Activated T-cell treated with anti-CD3 and anti-CD28 coated beads for 48 hours (primary cell): ENCODE results near the gene EXOC6B.
"Not testable (repeated sequence)": the region's sequence is repeated elsewhere in the genome, so short reads cannot be mapped to it uniquely, and the experiment has no call there.

Experiments used
- DNase-seq: peaks from one replicate; pipeline ENCODE4 v3.0.0-alpha.2; 2020; ENCODE audit warnings: low read depth

Gene EXOC6B

GRCh38 chr2:72676341-72677025 lies 149.3 kb downstream of the EXOC6B start:
- no peak for DNase-seq

DNA sequence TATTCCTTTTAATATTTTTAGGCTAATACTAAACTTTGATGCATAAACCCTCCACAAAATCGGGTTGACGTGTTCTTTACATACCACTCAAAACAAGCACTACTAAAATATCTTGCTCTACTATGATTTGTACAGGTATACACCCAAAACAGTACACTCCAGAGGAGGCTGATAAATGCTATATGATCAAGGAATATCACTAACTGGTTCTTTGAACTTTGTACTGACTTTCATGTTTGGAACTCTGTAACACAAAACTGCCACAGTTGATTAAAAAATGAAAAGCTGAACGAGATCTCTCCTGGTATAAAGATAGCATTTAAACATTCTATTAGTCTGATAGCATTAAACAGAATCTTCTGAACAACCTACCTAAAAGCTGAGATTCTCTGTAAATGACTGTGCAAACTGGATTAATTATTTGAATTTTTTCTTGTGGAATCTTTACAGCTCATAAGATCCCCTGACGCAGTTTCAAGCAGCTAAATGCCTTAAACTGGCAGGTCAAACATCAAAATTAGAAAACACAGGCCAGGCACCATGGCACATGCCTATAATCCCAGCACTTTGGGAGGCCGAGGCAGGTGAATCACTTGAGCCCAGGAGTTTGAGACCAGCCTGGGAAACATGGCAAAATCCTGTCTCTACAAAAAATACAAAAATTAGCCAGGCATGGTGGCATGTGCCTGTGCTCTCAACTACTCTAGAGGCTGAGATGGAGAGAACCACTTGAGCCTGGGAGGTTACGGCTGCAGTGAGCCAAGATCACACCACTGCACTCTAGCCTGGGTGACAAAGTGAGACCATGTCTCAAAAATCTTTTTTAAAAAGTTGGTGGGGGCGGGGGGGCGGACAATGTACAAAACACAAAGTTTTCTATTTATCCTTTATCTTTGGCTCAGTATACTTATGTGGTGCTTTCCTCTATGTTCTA lies 150.6 kb downstream of the EXOC6B start:
- no peak for DNase-seq

DNA sequence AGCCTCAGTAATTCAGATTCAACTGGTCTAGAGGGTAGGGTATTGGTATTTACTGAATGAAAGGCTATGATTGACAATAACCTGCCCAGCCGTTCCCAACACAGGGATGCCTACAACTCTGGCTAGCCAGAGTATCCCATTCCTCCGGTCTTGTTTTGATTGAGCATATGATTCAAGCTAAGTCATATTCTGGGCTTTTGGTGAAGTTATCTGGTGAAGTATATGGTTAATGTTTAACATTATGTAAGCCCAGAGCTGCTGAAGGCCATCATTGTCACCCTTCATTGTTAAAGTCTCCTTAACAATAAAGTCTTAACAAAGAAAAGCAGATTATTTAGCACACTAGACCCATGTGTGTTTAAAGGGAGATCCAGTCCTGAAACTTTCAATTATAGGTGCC lies 152.6 kb downstream of the EXOC6B start:
- no peak for DNase-seq

- DNase-seq = no peak
Observed at GRCh38 chr2:72669121-72669520, 156.7 kb downstream of the EXOC6B start.

- DNase-seq = no peak
Observed at GRCh38 chr2:72668647-72669046, 157.2 kb downstream of the EXOC6B start.

DNA sequence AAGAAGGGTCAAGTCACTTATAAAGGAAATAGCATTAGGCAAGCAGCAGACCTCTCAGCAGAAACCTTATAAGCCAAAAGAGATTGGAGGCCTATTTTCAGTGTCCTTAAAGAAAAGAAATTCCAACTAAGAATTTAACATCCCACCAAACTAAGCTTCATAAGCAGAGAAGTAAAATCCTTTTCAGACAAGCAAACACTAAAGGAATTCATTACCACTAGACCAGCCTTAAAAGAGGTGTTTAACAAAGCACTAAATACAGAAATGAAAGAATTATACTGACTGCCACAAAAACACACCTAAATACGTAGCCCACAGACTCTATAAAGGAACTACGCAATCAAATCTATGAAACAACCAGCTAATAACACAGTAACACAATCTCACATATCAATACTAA lies 160.4 kb downstream of the EXOC6B start:
- DNase-seq = no peak

- DNase-seq = no peak
Observed at GRCh38 chr2:72661985-72662384, 163.8 kb downstream of the EXOC6B start.

GRCh38 chr2:72649810-72650209 lies 176.0 kb downstream of the EXOC6B start:
- DNase-seq = no peak

DNA sequence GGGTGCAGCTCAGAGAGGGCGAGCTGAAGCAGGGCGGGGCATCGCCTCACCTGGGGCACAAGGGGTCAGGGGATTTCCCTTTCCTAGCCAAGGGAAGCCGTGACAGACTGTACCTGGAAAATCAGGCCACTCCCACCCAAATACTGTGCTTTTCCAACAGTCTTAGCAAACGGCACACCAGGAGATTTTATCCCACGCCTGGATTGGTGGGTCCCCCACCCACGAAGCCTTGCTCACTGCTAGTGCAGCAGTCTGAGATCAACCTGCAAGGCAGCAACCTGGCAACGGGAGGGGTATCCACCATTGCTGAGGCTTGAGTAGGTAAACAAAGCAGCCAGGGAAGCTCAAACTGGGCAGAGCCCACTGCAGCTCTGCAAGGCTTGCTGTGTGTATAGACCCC lies 184.6 kb downstream of the EXOC6B start:
- DNase-seq = not testable (repeated sequence)

DNA sequence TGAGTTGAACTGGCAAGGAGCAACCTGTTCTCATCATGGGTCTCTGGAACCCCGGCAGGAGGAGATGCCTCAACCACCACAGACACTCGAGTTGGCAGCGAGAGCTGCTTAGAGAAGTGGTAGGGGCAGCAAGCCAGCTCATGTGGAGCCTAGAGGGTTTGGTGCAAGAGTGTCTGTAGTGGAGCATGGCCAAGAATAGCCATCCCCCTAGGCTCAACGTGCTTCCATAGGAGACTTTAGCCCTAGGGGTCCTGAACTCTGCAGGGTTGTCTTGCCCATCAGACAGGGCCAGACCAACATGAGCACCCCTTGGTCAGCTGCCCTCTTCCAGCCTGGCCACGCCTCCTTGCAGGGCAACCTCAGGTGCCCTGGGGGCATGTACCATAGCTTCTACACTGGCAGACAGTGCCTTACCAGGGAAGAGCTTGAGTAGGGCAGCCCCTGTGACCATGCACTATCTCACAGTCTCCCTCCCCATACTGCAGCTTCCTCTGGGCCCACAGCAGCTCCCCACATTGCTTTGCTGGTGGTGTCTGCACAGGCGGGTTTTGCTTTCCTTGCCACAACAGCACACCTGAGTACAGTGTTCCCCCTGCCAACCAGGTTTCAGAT lies 187.1 kb downstream of the EXOC6B start:
- DNase-seq = no peak

DNA sequence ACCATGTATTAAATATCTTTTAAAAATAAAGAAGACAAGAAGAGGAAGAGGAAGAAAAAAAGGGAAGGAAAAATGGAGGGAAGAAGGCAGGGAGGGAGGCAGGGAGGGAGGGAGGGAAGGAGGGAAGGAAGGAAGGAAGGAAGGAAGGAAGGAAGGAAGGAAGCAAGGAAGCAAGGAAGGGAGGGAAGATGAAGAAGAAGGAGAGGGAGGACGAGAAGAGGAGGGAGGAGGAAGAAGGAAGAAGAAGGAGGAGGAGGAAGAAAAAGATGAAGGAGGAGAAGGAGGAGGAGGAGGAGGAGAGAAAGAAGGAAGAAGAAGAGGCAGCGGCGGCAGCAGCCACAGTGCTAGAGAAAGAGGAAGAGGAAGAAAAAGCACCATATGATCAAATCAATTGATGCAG lies 189.6 kb downstream of the EXOC6B start:
- DNase-seq = no peak

DNA sequence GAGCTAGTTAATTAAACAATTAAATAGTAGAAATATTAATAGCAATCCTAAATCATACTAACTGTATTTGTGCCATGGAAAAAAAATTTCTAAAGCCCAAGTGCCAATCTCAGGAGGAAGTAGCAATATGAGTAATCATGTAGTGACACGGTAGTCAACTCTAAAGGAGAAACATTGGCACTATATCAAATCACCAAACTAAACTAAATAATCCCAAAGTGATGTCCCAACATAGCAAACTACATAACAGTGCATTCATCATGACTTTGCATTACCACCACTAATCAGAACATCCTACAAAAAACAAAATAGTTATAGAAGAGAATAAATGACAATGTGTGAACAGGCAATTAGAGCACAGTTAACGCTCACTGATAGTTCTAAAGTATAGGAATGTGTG lies 195.1 kb downstream of the EXOC6B start:
- DNase-seq = no peak

DNA sequence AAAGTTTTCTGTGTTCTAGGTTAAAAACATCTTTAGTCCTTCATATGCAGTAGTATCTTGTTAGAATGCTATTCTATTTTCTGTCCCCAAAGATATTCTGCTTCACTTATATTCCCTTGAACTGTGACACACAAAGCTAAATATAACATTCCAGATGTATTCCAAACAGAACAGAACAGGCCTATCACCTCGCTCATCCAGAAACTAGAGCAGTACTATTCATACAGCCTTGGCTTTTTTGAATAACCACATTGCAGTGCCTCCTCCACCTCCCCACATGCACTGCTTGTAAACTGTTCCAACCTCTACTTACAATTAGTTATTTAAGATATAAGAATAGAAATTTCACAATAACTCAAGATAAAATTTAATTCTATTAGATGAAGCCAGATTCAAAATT lies 196.8 kb downstream of the EXOC6B start:
- DNase-seq = no peak

GRCh38 chr2:72627083-72627482 lies 198.8 kb downstream of the EXOC6B start:
- DNase-seq = no peak

- no peak for DNase-seq
Observed at GRCh38 chr2:72625366-72625765, 200.5 kb downstream of the EXOC6B start.

GRCh38 chr2:72623481-72623880 lies 202.4 kb downstream of the EXOC6B start:
- DNase-seq = no peak

DNA sequence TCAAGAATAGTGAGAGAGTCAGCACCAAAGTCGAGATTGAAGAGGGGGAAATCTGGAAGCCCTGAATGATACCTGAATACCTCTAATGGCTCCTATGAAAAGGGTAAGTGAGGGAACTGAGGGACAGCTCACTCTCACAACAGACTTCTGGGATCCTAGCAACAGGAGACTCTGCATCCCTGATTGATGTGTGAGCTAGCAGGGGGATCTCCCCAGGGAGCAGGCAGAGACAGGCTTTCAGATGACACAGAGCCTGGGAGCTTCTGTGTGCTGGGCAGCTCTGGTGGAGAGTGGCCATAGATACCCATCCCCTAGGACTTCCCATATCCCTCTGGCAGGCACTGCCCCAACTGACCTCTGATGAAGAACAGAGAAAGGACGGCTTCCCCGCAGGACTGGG lies 206.2 kb downstream of the EXOC6B start:
- DNase-seq = no peak

- no peak for DNase-seq
Observed at GRCh38 chr2:72613931-72614330, 211.9 kb downstream of the EXOC6B start.

DNA sequence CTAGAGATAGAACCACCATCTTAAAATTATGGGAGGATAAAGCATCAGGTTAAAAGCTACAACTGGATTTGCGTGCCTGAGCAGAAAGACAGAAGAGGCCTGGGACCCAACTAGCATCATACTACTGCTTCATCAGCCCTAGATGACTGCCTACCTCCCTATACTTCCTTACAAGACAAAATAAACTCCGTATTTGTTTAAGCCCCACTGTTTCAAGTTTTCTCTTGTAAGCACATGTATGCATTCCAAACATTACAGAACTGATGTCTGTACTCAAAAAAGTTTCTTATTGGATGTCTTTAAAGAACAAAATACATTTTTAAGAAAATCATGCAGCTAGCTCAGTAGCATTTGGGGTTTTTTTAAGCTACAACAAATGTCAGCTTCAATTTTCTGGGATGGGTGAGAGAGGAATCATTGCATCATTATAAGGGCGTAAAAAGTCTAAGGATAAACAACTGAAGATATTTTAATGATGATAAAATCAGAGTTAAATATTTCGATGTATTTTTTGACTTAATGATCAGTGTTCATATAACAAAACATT lies 213.1 kb downstream of the EXOC6B start:
- DNase-seq = no peak

DNA sequence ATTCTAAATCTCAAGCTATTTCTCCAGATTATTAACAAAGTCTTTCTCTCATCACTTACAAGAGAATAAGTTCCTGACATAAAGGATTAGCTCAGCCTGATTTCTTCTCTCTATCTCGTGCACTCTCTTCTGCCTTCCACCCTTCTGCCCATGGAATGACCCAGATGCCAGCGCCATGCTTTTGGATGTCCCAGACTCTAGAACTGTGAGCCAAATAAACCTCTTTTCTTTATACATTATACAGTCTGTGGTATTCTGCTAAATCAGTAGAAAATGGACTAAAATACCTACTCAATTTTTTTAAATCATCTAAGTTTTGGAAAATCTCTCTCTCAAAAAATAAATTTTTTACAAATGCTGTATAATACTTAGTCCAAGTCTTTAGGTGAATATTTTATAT lies 218.6 kb downstream of the EXOC6B start:
- DNase-seq = no peak

- no peak for DNase-seq
Observed at GRCh38 chr2:72605836-72606442, 219.9 kb downstream of the EXOC6B start.

DNA sequence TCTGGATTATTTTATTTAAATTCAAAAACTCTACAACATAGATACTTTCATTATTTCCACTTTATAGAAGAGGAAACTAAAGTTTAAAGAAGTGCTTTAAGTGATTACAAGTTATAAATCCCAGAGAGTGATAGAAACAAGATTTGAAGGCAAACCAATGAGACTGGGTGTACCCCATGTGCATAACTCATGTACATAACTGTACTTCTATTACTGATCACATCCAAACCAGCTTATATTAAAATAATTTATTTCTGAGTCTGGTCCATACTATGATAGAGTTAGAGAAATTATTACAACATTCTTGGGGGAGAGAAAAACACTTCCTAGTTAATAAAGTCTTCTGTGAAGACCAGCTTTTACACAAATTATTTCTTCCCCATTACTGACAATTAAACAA lies 221.4 kb downstream of the EXOC6B start:
- no peak for DNase-seq
